GM12875 (cell line): ENCODE results near the gene C6orf141.

Experiments
- H3K4me3 ChIP-seq: one replicate; pipeline ENCODE4 v1.5.1; 2011; ENCODE audit warnings: low read depth, low read length, control low read depth
- TF ChIP-seq, protein P1 (sequence below): IDR thresholded peaks from 2 replicates; pipeline ENCODE4 v1.5.1; 2011; ENCODE audit warnings: low read depth, mild to moderate bottlenecking, control low read depth, inconsistent platforms, low read length, moderate library complexity, borderline replicate concordance; ENCODE audit not compliant: insufficient read depth

The C6orf141 gene

DNA sequence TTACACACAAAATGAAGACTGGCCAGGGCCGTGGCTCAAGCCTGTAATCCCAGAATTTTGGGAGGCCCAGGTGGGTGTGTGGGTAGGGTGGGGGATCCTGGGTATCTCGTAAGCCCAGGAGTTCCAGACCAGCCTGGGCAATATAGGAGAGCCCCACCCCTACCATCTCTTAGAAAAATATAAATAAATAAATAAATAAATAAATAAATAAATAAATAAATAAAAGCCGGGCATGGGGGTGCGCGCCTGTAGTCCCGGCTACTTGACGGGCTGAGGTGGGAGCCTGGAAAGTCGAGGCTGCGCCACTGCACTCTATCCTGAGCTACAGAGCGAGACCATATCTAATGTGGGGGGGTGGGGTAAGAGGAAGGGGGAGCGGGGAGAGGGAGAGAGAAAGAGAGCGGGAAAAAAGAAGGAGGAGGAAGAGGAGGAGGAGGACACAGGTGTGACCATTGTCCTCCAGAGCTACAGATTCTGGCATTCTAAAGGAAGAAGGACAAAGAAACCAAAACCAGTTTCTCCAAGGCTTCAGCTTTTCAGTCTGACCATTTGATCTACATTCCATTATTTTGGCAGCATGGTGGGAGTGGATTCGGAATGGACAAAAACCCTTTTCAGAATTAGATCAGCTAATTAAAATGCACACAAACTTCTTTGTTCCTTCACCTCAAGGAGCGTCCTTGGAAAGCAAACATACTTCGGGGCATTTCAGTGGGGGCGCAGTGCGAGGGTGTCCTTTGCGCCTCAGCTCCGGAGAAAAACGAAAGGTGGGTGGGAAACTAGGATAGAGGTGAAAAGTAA lies 577 bp upstream of the C6orf141 start:
- TF ChIP-seq, protein P1, sequence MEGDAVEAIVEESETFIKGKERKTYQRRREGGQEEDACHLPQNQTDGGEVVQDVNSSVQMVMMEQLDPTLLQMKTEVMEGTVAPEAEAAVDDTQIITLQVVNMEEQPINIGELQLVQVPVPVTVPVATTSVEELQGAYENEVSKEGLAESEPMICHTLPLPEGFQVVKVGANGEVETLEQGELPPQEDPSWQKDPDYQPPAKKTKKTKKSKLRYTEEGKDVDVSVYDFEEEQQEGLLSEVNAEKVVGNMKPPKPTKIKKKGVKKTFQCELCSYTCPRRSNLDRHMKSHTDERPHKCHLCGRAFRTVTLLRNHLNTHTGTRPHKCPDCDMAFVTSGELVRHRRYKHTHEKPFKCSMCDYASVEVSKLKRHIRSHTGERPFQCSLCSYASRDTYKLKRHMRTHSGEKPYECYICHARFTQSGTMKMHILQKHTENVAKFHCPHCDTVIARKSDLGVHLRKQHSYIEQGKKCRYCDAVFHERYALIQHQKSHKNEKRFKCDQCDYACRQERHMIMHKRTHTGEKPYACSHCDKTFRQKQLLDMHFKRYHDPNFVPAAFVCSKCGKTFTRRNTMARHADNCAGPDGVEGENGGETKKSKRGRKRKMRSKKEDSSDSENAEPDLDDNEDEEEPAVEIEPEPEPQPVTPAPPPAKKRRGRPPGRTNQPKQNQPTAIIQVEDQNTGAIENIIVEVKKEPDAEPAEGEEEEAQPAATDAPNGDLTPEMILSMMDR, result no peak
- no peak overlapping the region for H3K4me3 ChIP-seq

DNA sequence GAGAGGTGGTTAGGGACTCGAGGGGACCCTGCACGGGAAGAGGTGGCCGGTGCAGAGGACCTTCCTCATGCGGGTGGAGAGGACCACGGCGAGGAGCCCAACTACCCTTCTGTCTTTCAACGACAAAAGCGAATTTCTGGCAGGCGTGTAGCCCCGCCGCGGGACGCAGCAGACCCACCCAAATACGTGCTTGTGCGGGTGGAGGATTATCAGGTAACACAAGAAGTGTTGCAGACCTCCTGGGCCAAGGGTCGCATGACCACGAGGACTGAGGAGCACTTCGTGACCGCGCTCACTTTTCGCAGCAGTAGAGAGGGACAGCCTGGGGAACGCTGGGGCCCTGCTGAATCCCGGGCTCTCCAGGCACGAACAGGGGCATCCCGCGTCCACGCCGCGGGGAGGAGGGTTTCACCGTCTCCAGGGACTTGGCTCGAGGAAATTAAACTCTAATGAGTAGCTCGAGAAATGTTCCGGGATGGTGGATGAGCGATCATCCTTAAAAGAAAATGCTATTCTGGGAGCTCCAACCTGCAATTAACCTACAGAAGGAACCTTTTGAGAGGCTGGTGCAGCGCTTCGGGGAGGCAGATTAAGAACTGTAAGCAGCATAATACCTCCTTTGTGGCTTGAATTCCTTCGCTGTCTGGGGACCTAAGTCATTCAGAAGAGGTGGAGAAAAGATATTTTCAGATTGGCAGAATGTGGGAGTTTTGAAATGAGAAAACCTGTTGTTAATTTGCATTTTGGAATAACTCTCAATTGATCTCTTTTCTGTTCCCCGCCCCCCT lies 804 bp downstream of the C6orf141 start:
- H3K4me3 ChIP-seq, result no peak overlapping the region
- TF ChIP-seq, protein P1, result no peak

DNA sequence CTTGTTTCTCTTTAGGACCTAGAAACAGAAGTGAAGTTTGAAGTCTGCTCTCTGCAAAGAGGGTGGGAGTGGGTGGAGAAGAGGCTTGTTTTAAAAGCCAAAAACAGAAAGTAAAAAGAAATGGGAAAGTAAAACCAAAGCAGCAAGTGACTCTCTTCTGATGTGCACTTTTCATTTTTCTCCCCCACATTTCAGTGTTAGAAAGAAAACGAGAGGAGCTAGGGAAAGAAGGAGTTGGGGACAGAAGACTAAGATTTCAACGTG lies 1.3 kb downstream of the C6orf141 start:
- H3K4me3 ChIP-seq, result no peak overlapping the region
- TF ChIP-seq, protein P1, result no peak

DNA sequence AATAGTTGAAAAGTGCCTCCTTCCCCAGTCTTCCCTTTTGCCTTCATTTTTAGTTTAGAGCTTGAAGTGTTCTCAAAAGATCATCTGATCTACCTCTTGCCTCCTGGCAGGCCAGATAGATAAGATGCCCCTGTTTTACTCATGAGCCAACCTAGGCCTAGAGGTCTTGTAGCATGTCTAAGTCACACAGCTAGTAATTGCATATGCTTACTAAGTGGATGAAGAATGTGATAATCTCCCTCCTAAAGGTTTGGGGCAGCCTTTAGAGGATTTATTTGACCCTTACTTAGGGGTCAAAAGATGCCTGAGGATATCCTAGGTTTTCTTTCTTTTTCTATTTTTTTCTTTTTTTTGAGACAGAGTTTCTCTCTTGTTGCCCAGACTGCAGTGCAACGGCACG lies 2.1 kb downstream of the C6orf141 start:
- H3K4me3 ChIP-seq, result no peak overlapping the region

DNA sequence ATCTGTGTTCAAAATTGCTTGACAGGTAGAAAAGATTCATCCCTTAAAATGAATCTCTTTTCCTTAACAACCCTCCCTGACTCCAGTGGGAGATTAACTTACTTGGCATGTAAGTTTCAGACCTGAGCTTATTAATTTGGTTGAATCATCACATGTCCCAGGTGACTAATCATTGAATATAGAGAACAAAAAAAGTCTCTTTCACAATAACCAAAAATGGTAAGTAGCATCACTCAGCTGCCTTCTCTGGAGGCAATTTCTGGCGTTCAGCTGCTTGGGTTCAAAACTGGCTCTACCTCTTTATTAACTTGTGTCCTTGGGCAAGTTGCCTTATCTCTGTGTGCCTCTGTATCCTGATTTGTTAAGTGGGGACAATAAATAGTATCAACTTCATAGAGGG lies 2.9 kb downstream of the C6orf141 start:
- H3K4me3 ChIP-seq, result no peak overlapping the region
- TF ChIP-seq, protein P1, result no peak

More for the DNA sequence above, 2.1 kb downstream of the C6orf141 start:
- TF ChIP-seq, protein P1, result no peak

DNA sequence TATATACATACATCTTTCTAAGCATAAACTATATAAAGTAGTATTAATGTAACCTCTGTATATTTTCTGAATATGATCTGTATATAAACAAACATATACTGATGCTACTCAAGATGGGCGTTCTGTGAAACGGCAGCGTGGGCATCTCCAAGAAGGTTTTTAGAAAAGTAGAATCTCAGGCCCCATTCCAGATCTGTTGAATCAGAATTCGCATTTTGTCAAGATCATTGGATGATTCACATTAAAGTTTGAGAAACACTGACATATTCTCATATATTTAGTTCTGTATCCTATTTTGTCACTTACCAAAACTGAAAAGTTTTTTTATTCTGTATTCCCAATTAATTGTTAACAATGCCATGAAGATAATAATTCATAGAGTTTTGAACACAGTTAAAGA lies 5.5 kb downstream of the C6orf141 start:
- TF ChIP-seq, protein P1, result no peak
- no peak overlapping the region for H3K4me3 ChIP-seq

DNA sequence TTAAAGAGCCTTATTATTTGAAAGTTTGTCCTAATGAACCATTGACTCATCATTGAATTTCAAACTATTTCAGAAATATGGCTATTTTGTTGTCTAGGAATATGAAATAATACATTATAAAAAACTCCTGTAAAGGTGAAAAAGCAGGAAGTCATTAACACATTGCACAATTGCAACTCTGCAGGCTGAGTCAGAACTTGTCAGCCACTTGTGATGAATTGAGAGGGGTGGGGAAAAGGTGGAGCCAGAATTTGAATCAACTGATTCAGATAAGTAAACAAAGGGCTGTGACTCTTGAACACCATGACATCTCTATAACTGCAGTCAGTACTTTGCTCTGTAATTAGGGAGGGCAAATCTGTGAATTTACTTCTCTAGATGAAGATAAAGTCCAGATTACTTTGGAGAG lies 6.0 kb downstream of the C6orf141 start:
- TF ChIP-seq, protein P1, result no peak
- H3K4me3 ChIP-seq, result no peak overlapping the region
